Measurements from ENCODE around the gene BIRC6. TPM values are rescaled to one million over a fixed set of nuclear protein-coding genes. Genes with fewer than 3 reads are reported as not detected.
"Not testable (repeated sequence)": the region's sequence is repeated elsewhere in the genome, so short reads cannot be mapped to it uniquely, and the experiment has no call there.

Gene BIRC6
- polyA plus RNA-seq, 10 donors = 37.3 to 57.3 (median 52.6) TPM

DNA sequence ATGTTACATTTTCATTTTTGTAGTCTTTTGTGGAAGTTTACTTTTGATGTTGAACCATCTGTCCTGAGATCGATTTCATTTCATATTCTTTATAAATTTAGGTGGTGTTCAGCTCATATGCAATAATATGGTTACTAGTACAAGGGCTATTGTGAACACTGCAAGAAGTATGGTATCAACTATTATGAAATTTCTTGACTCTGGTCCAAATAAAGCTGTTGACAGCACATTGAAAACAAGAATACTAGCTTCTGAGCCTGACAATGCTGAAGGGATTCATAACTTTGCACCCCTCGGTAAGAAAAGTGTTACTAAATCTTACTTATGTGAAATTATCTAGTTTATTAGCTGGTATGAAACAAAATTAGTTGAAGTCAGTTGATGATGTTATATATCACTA, 146.1 kb downstream of the BIRC6 start:
- no peak for DNase-seq

DNA sequence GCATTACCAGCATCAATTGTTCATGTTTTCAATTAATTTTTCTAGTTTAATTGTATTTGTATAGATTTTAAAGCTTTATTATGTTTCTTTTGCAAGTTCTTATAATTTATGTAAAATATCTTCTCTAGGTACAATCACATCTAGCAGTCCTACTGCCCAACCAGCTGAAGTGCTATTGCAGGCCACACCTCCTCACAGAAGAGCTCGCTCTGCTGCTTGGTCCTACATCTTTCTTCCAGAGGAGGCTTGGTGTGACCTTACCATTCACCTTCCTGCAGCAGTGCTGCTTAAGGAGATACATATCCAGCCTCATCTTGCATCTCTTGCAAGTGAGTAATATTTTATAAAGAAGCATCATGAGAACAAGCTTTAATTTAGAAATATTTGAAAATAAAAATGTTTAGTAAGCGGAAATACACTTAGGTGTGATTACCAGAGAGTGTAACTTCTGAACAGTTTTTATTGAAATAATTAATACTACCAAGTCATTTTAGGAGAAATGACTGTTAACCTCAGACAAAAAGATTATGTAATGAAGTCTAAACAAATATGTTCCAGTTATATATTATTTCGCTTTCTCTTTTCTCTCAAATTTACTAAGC, 148.2 kb downstream of the BIRC6 start:
- DNase-seq = no peak

DNA sequence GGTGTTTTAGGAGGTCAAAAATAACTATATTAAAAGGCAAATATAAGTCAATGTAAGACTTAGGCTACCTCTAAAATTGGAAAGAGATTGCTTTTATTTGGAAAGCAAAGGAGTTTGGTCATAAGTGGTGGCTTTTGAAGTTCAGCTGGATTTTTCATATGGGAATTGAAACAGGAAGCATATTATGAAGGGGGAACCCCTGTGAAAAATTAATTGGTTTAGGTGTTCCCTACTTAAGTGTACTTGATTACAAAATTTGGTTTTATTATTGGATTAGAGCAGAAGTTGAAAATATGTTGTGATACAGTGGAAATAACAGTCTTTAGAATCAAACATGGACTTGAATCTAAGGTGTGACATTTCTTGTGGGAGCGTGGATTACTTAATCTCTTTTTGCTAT, 149.6 kb downstream of the BIRC6 start:
- DNase-seq = no peak

DNA sequence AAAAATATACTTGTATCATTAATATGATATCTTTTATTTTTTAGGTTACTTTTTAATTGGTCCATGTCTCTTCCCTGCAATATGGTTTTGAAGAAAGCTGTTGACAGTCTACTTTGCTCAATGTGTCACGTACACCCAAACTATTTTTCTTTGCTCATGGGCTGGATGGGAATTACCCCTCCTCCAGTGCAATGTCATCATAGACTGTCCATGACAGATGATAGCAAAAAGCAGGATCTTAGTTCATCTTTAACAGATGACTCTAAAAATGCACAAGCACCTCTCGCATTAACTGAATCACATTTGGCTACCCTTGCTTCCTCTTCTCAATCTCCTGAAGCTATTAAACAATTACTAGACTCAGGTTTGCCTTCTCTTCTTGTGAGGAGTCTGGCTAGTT, 158.1 kb downstream of the BIRC6 start:
- DNase-seq = no peak

DNA sequence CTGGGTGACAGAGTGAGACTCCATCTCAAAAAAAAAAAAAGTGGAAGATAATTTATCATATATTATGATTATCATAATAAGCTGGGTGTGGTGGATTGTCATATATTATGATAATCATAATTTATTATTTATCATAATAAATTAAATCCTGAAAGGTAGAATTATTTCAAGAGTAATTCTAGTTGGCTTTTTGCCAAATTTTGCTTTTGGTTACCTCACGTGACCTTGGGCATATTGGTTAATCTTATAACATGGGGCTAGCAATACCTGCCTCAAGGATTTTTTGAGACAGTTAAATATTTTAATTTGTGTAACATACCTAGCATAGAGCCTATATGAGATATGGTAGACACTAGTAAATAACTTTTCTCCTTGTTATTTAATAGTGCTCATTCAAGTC, 159.7 kb downstream of the BIRC6 start:
- no peak for DNase-seq

DNA sequence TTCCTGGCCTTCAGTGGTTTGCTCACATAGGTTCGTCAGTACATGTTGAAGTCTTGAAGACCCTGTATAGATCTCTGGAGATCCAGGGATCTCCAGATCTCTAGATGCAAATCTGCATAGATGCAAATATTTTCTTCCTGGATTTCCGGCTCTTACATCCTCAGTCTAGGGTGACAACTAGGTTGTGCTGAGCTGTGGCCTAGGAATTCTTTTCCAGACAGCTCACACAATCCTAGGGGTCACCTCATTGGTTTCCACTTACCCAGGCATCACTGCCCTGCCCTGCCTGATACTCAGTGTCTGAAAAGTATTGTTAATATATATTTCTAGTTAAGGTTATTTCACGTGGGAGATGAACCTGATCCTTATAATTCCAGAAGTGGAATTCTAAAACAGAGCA, 165.9 kb downstream of the BIRC6 start:
- no peak for DNase-seq

DNA sequence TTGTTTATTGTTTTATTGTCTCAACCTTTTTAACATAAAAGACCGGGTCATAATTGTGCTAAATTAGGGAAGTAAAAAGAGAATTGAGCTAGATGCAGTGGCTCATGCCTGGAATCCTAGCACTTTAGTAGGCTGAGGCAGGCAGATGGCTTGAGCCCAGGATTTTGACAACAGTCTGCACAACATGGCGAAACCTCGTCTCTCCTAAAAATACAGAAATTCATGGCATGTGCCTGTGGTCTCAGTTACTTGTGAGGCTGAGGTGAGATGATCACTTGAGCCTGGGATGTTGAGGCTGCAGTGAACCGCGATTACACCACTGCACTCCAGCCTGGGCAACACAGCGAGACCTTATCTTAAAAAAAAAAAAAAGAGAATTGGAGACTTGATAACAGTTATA, 166.9 kb downstream of the BIRC6 start:
- no peak for DNase-seq

DNA sequence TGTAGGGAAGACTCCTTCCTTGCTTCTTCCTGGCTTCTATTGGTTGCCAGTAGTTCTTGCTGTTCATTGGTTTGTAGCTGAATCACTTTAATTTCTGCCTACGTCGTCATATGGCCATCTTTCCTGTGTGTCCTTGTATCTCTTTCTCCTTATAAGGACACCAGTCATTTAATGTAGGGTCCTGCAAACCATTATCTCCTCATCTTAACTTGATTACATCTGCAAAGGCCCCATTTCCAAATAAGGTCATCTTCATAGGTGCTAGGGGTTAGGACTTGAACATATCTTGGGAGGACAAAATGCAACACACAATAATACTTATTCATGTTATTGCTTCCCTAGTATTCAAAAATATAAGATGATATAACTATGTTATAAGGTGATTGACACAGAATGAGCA, 175.5 kb downstream of the BIRC6 start:
- DNase-seq = no peak

DNA sequence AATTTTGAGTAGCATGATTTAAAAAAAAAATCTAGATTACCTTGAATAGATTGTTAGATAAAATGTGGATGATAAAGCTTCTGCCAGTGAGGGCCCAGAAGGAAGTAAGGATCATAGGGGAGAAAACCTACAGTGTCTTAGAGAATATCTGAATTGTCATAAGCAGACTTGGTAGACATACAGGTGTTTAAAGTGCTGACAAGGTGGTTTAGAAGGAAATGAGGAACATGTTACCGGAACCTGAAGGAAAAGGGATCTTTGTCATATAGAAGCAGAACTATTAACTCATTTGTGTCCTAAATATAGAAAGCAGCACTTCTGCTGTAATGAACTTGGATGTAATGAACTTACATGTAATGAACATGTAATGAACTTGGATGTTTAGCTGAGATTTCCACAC, 176.1 kb downstream of the BIRC6 start:
- DNase-seq = no peak

DNA sequence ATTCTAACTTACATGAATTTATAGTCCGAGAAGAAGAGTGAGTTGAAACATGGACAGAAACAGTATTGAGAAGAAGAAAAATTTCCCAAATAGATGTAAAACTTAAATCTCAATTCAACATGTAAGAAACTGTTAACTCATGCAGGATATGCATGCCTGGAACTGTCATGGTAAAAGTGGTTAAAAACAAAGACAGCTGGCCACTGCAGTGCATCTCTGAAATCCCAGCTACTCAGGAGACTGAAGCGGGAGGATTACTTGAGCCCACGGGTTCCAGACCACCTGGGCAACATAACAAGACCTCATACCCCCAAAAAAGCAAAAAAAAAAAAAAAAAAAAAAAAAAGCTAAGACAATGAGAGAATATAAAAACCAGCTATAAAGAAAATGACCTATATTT, 178.0 kb downstream of the BIRC6 start:
- no peak for DNase-seq

DNA sequence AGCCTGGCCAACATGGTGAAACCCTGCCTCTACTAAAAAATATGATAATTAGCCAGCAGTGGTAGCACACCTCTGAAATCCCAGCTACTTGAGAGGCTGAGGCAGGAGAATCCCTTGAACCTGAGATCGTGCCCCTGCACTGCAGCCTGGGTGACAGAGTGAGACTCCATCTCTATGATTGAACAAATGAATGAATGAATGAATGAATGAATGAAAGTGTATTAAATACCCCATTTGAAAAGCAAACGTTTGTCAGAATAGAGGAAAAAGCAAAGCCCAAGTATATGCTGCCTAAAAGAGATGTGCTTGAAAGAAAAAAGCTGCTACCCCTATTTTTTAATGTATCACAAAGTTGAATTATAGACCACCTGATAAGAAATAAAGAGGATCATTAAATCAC, 181.9 kb downstream of the BIRC6 start:
- DNase-seq = no peak

DNA sequence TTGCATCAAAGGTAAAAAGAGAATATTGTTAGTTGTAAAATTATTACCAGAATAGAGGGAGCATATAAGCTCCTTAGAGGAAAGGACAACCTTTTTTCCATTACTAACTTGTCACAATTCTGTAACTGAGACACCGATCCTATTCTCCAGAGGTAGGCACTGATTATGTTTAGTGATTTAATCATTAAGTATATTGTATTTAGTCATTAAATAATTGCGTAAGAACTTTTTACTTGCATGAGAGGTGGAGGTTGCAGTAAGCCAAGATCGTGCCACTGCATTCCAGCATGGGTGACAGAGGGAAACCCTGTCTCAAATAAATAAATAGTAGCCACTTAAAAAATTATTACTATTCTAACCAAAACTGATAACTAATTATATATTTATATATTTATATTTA, 195.7 kb downstream of the BIRC6 start:
- not testable (repeated sequence) for DNase-seq

DNA sequence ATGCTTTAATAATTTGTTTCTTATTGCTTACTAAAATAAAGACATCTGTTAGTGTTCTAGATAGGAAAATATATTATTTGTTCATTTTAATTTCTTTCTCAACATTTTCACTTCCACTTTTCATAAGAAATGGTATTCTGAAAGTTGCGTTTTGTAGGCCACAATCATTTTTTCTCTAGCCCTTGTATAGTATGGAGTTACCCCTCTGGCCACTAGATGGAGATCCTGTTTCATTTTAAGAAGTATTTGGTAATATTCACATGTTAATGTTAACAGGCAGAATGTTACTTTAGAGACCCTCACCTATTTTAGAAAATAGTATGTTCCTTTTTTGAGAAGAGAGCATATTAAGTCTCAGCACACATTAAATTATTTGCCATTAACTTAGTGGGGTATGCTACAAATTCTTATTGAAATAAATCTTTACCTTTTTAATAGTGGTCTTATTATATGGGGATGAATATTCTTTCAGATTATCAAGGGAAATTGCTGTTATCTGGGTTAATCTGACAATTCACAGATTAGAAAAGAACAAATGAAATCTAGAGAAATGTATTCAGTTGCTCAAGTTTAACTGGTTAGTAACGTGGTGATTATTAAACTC, 197.1 kb downstream of the BIRC6 start:
- peak; percentile 20 to 56 (median 45) for DNase-seq

DNA sequence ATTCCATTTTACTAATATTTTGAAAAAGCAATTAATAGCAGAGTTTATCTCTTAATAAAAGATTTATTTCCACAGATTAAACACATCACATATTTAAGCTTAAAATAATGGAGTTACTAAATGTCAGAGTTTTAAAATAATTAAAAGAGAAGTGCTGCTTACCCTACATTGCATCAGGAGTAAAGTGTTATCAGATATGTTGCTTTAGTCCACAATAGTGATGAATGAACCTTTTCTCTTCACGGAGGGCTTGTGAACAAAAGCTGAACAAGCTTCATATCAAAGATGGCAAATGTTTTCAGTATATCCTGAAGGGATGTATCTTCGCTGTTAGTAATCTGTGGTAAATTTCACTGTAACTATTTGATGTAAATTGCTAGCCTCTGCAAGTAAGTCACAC, 201.7 kb downstream of the BIRC6 start:
- no peak for DNase-seq

DNA sequence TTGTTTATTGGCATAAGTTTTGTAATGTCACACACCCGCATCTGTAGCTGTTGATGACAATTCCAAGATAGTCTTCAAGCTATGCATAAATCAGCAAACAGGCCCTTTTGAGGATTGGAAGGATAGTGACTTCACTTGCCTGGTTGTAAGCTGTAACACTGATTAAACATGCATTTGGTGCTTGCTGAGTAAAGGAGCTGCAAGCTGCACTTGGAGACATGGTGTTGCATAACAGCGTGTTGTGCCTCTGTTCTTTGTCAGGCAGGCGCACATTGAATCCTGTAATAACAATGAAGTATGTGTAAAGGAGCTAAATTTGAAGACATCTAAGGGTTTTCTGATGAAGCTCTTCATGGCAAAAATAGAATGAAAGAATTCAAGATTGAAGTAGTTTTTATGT, 202.3 kb downstream of the BIRC6 start:
- DNase-seq = peak in 1 of 3 donors; percentile 17

DNA sequence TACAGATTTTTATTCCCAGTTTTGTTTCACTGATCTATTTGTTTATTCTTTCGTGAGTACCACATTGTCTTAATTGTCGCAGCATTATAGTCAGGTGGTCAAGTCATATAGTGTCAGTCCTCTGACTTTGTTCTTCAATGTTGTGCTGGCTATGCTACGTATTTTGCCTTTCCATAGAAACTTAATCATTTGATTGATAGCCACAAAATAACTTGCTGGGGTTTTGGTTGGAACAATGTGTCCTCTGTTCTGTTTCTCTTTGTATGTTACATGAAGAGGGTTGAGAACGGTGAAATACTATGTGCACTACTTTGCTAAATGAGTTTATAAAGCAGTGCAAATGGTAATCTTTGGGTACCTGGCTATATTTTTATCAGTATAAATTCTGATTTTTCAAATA, 206.1 kb downstream of the BIRC6 start:
- DNase-seq = no peak

DNA sequence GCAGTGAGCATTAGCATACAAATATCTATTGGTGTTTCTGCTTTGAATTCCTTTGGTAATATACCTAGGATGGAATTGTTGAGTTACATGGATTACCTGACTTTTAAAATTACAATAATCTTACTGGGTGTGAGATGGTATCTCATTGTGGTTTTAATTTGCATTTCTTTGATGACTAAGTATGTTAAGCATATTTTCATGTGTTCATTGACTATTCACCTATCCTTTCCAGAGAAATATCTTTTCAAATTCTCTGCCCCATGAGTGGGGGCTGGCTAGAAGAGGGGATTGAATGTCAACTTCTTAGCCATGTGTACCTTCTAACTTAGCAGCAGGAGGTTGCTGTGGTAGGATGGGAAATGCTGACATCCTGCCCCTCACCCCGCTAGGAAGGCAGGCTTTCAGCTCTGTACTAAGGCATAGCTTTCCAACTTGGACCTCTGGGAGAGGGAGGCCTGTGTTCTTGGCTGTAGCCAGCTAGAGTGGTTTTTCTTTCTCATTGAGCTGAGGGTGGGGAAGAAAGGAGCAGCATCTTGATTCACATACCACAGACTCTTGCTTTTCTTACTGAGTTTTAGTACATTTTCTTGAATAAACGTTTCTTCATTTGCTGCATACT, 207.7 kb downstream of the BIRC6 start:
- no peak for DNase-seq

DNA sequence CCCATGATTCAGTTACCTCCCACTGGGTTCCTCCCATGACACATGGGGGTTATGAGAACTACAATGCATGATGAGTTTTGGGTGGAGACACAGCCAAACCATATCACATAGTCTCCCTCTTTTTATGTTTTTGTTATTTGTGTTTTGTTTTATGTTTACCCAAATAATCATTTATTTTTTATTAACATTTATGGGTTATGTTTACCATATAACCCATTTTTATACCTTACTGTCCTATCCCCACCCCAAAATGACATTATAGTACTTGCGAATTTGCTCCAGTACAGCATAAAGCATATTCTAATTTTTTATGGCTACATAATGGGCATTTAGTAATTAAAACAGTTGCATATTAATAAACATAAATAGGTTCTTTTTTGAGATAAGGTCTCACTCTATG, 209.1 kb downstream of the BIRC6 start:
- DNase-seq = no peak

DNA sequence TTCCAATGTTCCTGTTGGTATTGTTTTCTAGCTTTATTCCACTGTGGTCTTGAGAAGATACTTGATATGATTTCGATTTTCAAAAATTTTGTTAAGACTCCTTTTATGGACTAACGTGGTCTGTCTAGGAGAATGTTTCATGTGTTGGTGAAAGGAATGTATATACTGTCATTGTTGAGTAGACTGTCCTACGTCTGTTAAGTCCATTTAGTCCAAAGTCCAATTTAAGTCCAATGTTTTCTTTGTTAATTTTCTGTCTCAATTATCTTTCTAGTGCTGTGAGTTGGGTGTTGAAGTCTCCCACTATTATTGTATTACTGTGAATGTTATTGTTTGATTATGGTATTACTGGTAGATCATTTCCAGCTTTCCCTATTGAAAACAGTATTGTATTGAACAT, 215.2 kb downstream of the BIRC6 start:
- DNase-seq = no peak

DNA sequence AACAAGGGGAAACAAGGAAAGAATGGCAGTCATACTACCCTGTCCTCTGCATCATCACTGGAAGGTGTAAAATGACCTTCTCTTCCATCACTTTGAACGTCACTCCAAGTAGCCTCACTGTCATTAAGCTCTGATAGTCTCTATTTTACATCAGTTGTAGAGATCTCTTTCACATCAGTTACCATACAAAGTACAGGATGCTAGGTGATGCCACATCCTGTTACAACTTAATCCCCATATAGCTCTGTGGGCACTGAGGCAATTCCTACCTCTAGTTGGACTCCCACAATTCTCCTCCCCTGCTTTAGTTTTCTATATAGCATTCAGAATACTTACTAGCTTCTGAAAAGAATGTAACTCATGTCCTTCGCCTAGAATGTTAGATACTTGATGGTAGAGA, 215.9 kb downstream of the BIRC6 start:
- no peak for DNase-seq

DNA sequence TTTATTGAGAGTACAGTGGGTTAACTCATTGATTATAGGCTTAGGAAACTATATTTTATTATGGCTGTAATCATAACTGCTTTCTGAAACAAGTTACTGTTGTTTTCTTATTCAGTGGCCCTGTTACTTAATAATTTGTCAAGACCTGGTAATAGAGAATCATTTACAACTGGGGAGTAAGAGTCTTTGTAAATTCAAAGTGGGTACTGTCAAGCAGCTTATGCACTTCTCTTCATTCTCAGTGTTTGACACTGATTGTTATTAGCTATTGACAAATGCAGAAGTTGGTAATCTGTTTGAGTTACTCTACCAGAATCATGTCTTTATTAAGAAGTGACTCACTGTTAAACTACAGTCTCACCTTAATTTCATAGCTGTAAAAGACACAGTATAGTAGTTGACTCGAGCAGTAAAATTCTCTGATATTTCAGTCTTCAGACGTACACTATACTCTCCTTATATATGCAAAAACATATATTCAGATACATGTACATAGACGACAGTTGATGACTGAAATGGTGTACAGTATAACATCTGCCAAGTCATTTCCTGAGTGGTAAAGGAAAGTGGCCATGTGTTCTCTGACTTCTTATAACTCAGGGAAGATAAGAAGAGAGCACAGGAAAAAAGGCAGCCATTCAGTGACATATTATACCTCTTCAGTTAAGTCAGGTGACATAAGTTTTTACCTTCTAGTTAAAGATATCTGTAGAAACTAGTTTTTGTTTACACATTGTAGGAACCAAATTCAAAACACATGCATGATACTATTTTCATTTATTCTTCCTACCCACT, 235.0 kb downstream of the BIRC6 start:
- no peak for DNase-seq

DNA sequence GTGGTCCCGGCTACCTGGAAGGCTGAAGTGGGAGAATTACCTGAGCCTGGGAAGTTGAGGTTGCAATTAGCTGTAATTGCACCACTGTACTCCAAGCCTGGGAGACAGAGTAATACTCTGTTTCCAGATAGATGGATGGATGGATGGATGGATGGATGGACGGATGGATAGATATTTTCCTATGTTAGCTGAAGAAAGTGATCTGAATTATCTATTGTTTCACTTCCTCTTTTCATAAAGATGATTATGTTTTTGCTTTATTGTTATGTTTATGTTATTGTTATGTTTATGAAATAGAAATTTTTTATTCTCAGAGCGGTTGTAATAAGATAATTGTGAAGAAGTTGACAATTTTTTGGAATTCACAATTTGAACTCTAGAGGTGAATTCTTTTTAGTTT, 237.8 kb downstream of the BIRC6 start:
- no peak for DNase-seq

DNA sequence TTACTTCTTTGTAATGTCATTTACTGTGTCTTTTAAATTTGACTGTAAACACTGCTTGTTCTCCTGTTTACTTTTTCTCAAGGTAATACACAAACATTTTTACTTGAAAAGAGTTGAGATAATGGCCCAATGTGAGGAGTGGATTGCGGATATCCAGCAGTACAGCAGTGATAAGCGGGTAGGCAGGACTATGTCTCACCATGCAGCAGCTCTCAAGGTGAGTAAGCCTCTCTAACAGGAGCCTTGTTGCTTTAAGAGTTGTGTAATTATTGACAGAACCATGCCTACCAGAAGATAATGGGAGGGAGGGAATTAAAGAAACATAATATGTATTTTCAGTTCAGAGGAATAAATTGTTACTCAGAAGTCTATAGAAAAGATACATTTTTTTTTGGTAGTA, 254.5 kb downstream of the BIRC6 start:
- DNase-seq = no peak
